ENCODE measurements around the gene MMEL1. TPM values are rescaled to one million over a fixed set of nuclear protein-coding genes. Genes with fewer than 3 reads are reported as not detected.
"Not testable (repeated sequence)": the region's sequence is repeated elsewhere in the genome, so short reads cannot be mapped to it uniquely, and the experiment has no call there.

MMEL1 gene
- total and polyA plus RNA-seq, 8 donors, result 0.39 to 8.7 (median 2.5) TPM

- FAIRE-seq; H3K27me3 ChIP-seq; H3K36me3 ChIP-seq; ATAC-seq; H3K9me3 ChIP-seq; intact Hi-C loops (cut with DNase I); H3K27ac ChIP-seq; H3K4me3 ChIP-seq; H3K4me1 ChIP-seq: not testable (repeated sequence)
- WGBS, 2 donors, result 21 to 23% methylated on average over 16 of the region's 16 CpGs
- DNase-seq, result peak in 2 of 6 donors; percentile 57 to 76
Observed at GRCh38 chr1:2652152-2652925, 19.5 kb upstream of the MMEL1 start.

- no peak overlapping the region for H3K4me3 ChIP-seq
- no peak for ATAC-seq
- intact Hi-C loops (cut with DNase I), result no loop called here
- no peak for FAIRE-seq
- H3K27ac ChIP-seq, result no peak overlapping the region
- no peaks in the 10 kb centered on the region for H3K27me3 ChIP-seq
- H3K36me3 ChIP-seq, result no peaks in the 10 kb centered on the region
- no peak for TF ChIP-seq CTCF (IDR thresholded peaks at IDR 0.05)
- H3K4me1 ChIP-seq, result no peaks in the 10 kb centered on the region
- no peaks in the 10 kb centered on the region for H3K9me3 ChIP-seq
- DNase-seq, result peak in 3 of 6 donors; percentile 5 to 28 (median 10)
- WGBS, 2 donors, result 28 to 32% methylated on average over 10 of the region's 10 CpGs
Observed at GRCh38 chr1:2650967-2651645, 18.3 kb upstream of the MMEL1 start.

GRCh38 chr1:2646837-2647236 lies 14.0 kb upstream of the MMEL1 start:
- peaks cover 0 to 5% (median 3%) of the 10 kb centered on the region in 3 donors for H3K4me1 ChIP-seq
- no peaks in the 10 kb centered on the region for H3K36me3 ChIP-seq
- TF ChIP-seq CTCF (IDR thresholded peaks at IDR 0.05), result no peak
- WGBS, 2 donors, result 50 to 64% methylated on average over 5 of the region's 5 CpGs
- no peaks in the 10 kb centered on the region for H3K9me3 ChIP-seq
- H3K27ac ChIP-seq, result no peak overlapping the region
- intact Hi-C loops (cut with DNase I), result no loop called here
- H3K4me3 ChIP-seq, result no peak overlapping the region
- DNase-seq (no peak), FAIRE-seq (no peak), ATAC-seq (no peak)
- no peaks in the 10 kb centered on the region for H3K27me3 ChIP-seq

GRCh38 chr1:2645776-2646175 lies 13.0 kb upstream of the MMEL1 start:
- no peak for FAIRE-seq
- TF ChIP-seq CTCF (IDR thresholded peaks at IDR 0.05), result no peak
- ATAC-seq, result no peak
- H3K9me3 ChIP-seq, result no peaks in the 10 kb centered on the region
- H3K27me3 ChIP-seq, result no peaks in the 10 kb centered on the region
- intact Hi-C loops (cut with DNase I), result no loop called here
- H3K27ac ChIP-seq, result no peak overlapping the region
- DNase-seq, result peak in 2 of 6 donors; percentile 23 to 31
- H3K4me3 ChIP-seq, result no peak overlapping the region
- 73 to 78% methylated on average over 11 of the region's 11 CpGs for WGBS, 2 donors
- peaks cover 0 to 8% (median 4%) of the 10 kb centered on the region in 3 donors for H3K4me1 ChIP-seq
- H3K36me3 ChIP-seq, result no peaks in the 10 kb centered on the region

- ATAC-seq, result no peak
Observed at GRCh38 chr1:2645143-2645542, 12.3 kb upstream of the MMEL1 start.

More at GRCh38 chr1:2645143-2645542, 12.3 kb upstream of the MMEL1 start:
- Histone ChIP-seq H3K27ac (no peak overlapping the region), H3K4me3 (no peak overlapping the region), H3K9me3 (no peaks in the 10 kb centered on the region), H3K4me1 (peaks cover 0 to 8% (median 4%) of the 10 kb centered on the region in 3 donors), H3K36me3 (no peaks in the 10 kb centered on the region), H3K27me3 (no peaks in the 10 kb centered on the region)
- no peak for TF ChIP-seq CTCF (IDR thresholded peaks at IDR 0.05)
- intact Hi-C loops (cut with DNase I), result no loop called here
- 78 to 82% methylated on average over 14 of the region's 14 CpGs for WGBS, 2 donors
- no peak for FAIRE-seq
- DNase-seq, result peak in 2 of 6 donors; percentile 45 to 54

All from pancreas (tissue), 10 donors.